ENCODE results near the gene USP36.
"Not testable (repeated sequence)": the region's sequence is repeated elsewhere in the genome, so short reads cannot be mapped to it uniquely, and the experiment has no call there.

USP36 gene

GRCh38 chr17:78870621-78871020 is 30.0 kb upstream of the USP36 start:
- DNase-seq, result no peak

- DNase-seq, result no peak
Observed at GRCh38 chr17:78868391-78868790, 27.8 kb upstream of the USP36 start.

- DNase-seq, result not testable (repeated sequence)
Observed at GRCh38 chr17:78867046-78867445, 26.4 kb upstream of the USP36 start.

GRCh38 chr17:78865682-78866390 is 25.2 kb upstream of the USP36 start:
- peak; percentile 32 to 75 for DNase-seq

- DNase-seq, result no peak
Observed at GRCh38 chr17:78864117-78864516, 23.5 kb upstream of the USP36 start.

- DNase-seq, result peak; percentile 86 to 91
Observed at GRCh38 chr17:78862073-78863023, 21.7 kb upstream of the USP36 start.

GRCh38 chr17:78861229-78861628 is 20.6 kb upstream of the USP36 start:
- DNase-seq, result no peak

GRCh38 chr17:78859051-78859450 is 18.4 kb upstream of the USP36 start:
- no peak for DNase-seq

GRCh38 chr17:78857266-78857665 is 16.7 kb upstream of the USP36 start:
- no peak for DNase-seq

GRCh38 chr17:78855561-78856165 is 15.0 kb upstream of the USP36 start:
- DNase-seq, result no peak

- no peak for DNase-seq
Observed at GRCh38 chr17:78854508-78854907, 13.9 kb upstream of the USP36 start.

- DNase-seq, result no peak
Observed at GRCh38 chr17:78853926-78854394, 13.3 kb upstream of the USP36 start.

- DNase-seq, result no peak
Observed at GRCh38 chr17:78852709-78853121, 12.1 kb upstream of the USP36 start.

- no peak for DNase-seq
Observed at GRCh38 chr17:78849026-78849425, 8.4 kb upstream of the USP36 start.

GRCh38 chr17:78847052-78847451 is 6.4 kb upstream of the USP36 start:
- no peak for DNase-seq

GRCh38 chr17:78844301-78845005 is 3.8 kb upstream of the USP36 start:
- no peak for DNase-seq

- peak in 1 of 2 experiments; percentile 27 for DNase-seq
Observed at GRCh38 chr17:78842881-78843565, 2.4 kb upstream of the USP36 start.

GRCh38 chr17:78840530-78840779 is 159 bp downstream of the USP36 start:
- no peak for DNase-seq

- peak in 1 of 2 experiments; percentile 21 for DNase-seq
Observed at GRCh38 chr17:78839762-78840529, 668 bp downstream of the USP36 start.

- DNase-seq, result no peak
Observed at GRCh38 chr17:78839235-78839761, 1.3 kb downstream of the USP36 start.

GRCh38 chr17:78838574-78839005 is 2.0 kb downstream of the USP36 start:
- no peak for DNase-seq

Data from SW 1271 (cell line).